GM13976 (cell line): ENCODE results near the gene ADAM33.
A peak's percentile ranks its signal among the peaks of the same experiment; 100 is the strongest.

Source experiments
- DNase-seq: peaks from one replicate; pipeline ENCODE4 v3.0.0; 2012; ENCODE audit warnings: low spot score
- CTCF ChIP-seq: IDR thresholded peaks from 2 replicates; pipeline ENCODE4 v1.5.1; 2012; ENCODE audit warnings: borderline replicate concordance, mild to moderate bottlenecking; ENCODE audit not compliant: insufficient read depth; ENCODE audit errors: extremely low read depth, missing control alignments, control extremely low read depth
- in situ Hi-C: fragments of 300-500 bp; cut with MboI; formaldehyde crosslinking; loops from one replicate; pipeline ENCODE4 v1.12.0; 2022; ENCODE audit warnings: low sequenced_read_pairs, mixed read lengths, inconsistent platforms; ENCODE audit not compliant: unreplicated experiment

ADAM33 gene

DNA sequence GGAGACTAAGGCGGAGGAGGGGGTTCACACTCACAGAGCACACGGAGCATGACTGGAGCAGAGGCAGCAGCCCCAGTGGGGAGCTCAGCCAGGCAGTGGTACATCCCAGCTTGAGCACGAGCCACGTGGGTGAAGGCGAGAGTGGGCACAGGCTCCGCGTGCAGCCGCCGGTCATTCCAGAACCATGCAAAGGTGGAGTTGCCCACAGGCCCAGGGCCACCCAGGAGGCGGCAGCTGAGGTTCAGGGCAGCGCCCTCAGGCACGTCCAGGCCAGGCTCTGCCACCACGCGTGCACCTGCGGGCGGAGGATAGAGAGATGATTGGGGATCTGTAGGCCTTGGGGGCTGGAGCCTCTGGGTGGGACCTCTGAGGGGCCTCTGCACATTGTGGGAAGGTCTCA is 9.5 kb upstream of the ADAM33 start:
- no peak for DNase-seq
- in situ Hi-C loops: no loop called here
- TF ChIP-seq CTCF: no peak

DNA sequence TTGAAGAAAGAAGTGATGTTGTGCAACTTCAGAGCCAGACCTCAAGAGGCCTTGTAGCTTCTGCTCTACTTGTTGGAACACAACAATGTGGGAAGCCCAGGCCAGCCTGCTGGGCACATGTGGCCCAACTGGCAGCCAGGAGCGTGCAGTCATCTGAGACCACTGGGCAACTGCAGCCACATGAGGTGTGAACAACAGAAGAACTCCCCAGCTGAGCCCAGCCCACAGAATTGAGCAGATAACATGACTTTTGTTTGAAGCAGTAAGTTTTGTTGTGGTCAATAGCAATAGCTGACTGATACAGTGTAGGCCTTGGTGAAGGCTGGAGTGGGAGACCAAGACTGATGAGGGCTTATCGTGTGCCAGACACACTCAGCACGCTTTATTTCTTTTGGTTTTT is 8.6 kb upstream of the ADAM33 start:
- DNase-seq: no peak
- in situ Hi-C loops: no loop called here
- no peak for TF ChIP-seq CTCF

DNA sequence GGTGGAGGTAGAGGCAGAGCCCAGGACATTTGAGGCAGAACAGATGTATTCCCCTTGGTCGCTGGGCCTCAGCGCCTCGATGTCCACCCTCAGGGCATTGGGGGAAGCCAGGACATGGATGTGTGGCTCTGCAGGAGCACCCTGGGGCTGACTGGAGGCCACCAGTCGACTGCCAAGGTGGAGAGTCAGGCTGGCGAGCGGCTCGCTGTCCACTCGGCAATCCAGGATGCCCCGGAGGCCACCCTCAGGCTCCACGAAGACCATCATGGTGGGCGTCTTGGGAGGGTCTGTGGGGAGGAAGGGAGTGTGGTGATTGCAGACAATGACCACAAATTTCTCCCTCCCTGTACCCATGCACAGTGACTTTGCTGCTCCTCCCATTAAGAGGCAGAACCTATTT is 8.2 kb upstream of the ADAM33 start:
- TF ChIP-seq CTCF: no peak
- no peak for DNase-seq
- in situ Hi-C loops: no loop called here

DNA sequence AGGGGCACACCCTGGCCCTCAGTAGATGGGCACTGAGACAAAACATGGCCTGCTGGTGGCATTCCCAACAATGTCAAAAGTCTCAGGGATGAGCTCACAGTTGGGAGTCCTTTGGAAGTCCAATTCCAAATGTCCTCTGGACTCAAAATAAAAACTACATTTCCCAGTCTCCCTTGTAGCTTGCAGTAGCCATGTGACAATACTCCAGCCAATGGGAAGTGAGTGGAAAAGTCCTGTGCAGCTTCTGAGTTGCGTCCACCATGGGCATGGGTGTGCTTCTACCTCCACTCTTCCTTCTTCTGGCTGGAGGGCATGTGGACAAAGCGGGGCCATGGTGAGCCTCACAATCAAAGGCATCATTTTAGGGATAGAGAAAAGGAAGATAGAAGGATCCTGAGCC is 5.8 kb upstream of the ADAM33 start:
- no peak for TF ChIP-seq CTCF
- peak; percentile 51 for DNase-seq
- in situ Hi-C loops: no loop called here

DNA sequence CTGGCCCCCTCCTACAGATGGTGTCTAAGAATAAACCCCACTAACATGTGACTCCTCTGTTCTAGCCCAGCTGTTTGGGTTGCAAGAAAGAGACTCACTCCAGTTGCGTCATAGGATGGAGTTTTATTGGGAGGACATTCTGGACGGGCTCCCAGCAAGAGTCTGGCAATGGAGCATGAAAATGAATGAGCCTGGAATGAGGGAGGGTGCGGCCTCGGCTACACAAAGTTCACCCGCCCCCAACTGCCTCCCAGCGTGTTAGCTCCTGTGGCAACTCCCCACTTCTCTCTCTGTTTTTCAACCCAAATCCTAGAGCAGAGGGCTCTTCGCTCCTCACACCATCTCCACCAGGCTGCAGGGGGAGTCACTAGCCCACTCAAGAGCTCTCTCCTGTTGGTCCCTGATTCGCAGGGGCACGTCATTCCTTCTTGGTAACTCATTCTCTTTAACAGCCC is 5.1 kb upstream of the ADAM33 start:
- no peak for DNase-seq
- no peak for TF ChIP-seq CTCF
- in situ Hi-C loops: no loop called here

DNA sequence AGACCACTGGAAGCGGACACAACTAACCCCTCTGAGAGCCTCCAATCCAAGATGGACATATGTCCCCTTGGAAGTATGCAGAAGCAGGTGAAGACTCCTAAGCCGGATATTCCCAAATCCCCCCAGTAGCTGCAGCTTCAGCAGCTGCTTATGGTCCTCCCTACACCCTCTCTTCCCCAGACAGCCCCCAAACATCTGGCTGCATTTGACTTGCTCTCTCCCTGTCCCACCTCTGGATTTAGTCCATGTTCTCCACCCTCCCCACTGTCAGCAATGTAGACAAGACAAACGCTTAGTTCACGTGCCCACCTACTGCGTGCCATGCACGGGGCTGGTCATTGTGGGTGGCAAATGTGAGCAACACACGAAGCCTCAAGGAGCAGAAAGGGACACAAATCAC is 4.6 kb upstream of the ADAM33 start:
- no peak for DNase-seq
- no peak for TF ChIP-seq CTCF
- in situ Hi-C loops: no loop called here

- no peak for DNase-seq
- no peak for TF ChIP-seq CTCF
- in situ Hi-C loops: no loop called here
Measured at GRCh38 chr20:3685341-3685740, 3.5 kb upstream of the ADAM33 start.
